H1 (cell line): Measurements from ENCODE around the gene NHP2. TPM values are rescaled to one million over a fixed set of nuclear protein-coding genes. Genes with fewer than 3 reads are reported as not detected.

Experiments
- CTBP2 ChIP-seq: IDR thresholded peaks from 2 replicates; pipeline ENCODE4 v1.7.0; 2011; ENCODE audit warnings: borderline replicate concordance, mild to moderate bottlenecking, moderate library complexity, mixed read lengths, low read length; ENCODE audit not compliant: insufficient read depth, insufficient read length
- CTCF ChIP-seq, 3 experiments: IDR thresholded peaks; 1 replicate in 2 of 3; 2 replicates in 1 of 3; pipeline versions ENCODE4 v1.5.1 to v1.6.1; 2011; ENCODE audit warnings: low read length in 3 of 3, mild to moderate bottlenecking in 3 of 3, inconsistent platforms in 2 of 3, low read depth in 1 of 3, moderate library complexity in 1 of 3; ENCODE audit not compliant: insufficient read depth in 1 of 3; ENCODE audit errors: control extremely low read depth in 1 of 3
- EP300 ChIP-seq, 2 experiments: IDR thresholded peaks; 1 replicate in 1 of 2; 2 replicates in 1 of 2; pipeline ENCODE4 v1.6.1; 2011 to 2012; ENCODE audit warnings: low read depth in 2 of 2, low read length in 2 of 2, mild to moderate bottlenecking in 2 of 2, borderline replicate concordance in 1 of 2, inconsistent platforms in 1 of 2, moderate library complexity in 1 of 2
- NRF1 ChIP-seq: IDR thresholded peaks from 2 replicates; pipeline ENCODE4 v1.6.1; 2011; ENCODE audit warnings: mild to moderate bottlenecking, low read depth, low read length, improper control_type of control experiment
- RAD21 ChIP-seq, 2 experiments: IDR thresholded peaks in 1 of 2; conservative IDR thresholded peaks in 1 of 2; 2 replicates each; pipeline ENCODE4 v1.6.1; 2011; ENCODE audit warnings: low read depth in 2 of 2, low read length in 2 of 2, improper control_type of control experiment in 1 of 2, inconsistent platforms in 1 of 2, mild to moderate bottlenecking in 1 of 2, moderate library complexity in 1 of 2
- polyA plus RNA-seq, 7 experiments: library from polyadenylated mRNA; depleted of rRNA in 3 of 7; stranded (reverse) in 5 of 7; unstranded in 2 of 7; fragments of >200 nt in 5 of 7; fragments of 200-250 nt in 2 of 7; gene quantifications; 1 replicate in 5 of 7; 2 replicates in 1 of 7; 4 replicates in 1 of 7; pipeline versions ENCODE4 v1.2.1 to v1.2.3, GENCODE V29; 2011 to 2013; ENCODE audit warnings: missing spikeins in 2 of 7, mixed read lengths in 2 of 7
- total RNA-seq: library from RNA; stranded (reverse); fragmentation: NEBNext Ultra II Directional; extraction: Animal tissue kit (Norgen Biotek cat#: 25700); gene quantifications from 2 replicates; pipeline ENCODE4 v1.2.1, GENCODE V29; 2021

NHP2 gene
- total and polyA plus RNA-seq, 2 of the 8 experiments (the other 6 are each of a cell fraction or from before 2014, with no cell fraction given) = 241 to 263 TPM

GRCh38 chr5:178106556-178107239 lies 47.0 kb downstream of the NHP2 start (continued):
- no peak for TF ChIP-seq CTBP2
- TF ChIP-seq NRF1 = no peak
- no peak for TF ChIP-seq RAD21 (IDR thresholded peaks at IDR 0.05 in 1 of 2, conservative IDR thresholded peaks at IDR 0.05 in 1 of 2; ENCODE audit: low read depth in 2 of 2, low read length in 2 of 2)
- TF ChIP-seq EP300 (IDR thresholded peaks at IDR 0.05; ENCODE audit: borderline replicate concordance in 1 of 2, low read depth in 2 of 2, low read length in 2 of 2) = no peak
- no peak for TF ChIP-seq CTCF (IDR thresholded peaks at IDR 0.05; ENCODE audit: control extremely low read depth in 1 of 3, insufficient read depth in 1 of 3, low read depth in 1 of 3, low read length in 3 of 3)
